Cardiac fibroblast (primary cell): Measurements from ENCODE around the gene MMRN2.
A peak's percentile ranks its signal among the peaks of the same experiment; 100 is the strongest.

ENCODE experiments used
- DNase-seq, 2 donors: peaks; one replicate each; pipeline versions ENCODE4 v3.0.0 to v3.0.0-alpha.2; 2010; ENCODE audit warnings: low read depth in 2 of 2
- H3K4me3 ChIP-seq, 2 donors: replicated peaks in 1 of 2; 1 replicate in 1 of 2; 2 replicates in 1 of 2; pipeline ENCODE4 v1.5.1; 2011; ENCODE audit warnings: low read depth in 2 of 2, low read length in 2 of 2, mild to moderate bottlenecking in 2 of 2, moderate library complexity in 1 of 2
- CTCF ChIP-seq: IDR thresholded peaks from one replicate; pipeline ENCODE4 v1.5.1; 2011; ENCODE audit warnings: low read depth, mild to moderate bottlenecking, low read length, inconsistent platforms

The MMRN2 gene

DNA sequence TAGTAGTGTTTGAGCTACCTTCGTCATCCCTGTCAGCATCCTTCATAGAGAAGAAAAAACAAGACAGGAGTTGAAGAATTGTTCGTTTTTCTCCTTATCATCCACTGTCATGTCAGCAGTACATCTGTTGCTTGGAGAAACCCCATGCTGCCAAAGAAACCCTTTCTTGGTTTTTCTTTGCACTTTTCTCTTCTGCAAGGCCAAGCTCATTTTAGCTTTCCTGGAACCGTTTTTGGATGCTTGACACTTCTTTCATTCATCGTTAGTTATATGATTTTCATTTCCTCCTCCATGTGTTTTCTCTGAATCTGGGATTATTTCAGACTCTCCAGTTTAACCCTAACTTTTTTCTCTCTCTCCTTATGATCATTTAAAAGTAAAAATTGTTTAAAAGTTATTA is 58.9 kb downstream of the MMRN2 start:
- TF ChIP-seq CTCF: no peak
- no peak for DNase-seq

DNA sequence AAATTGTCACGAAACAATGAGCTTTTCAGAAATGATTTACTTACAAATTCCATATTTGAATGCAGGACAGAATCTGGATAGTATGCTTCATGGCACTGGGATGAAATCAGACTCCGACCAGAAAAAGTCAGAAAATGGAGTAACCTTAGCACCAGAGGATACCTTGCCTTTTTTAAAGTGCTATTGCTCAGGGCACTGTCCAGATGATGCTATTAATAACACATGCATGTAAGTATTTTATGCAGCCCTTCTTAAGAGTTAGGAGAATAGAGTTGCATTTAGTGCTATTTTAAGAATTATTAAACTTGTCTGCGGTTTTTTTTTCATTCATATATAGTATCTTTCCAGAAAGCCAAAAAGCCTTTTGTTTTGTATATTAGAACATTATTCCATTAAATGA is 67.4 kb downstream of the MMRN2 start:
- no peak for DNase-seq
- H3K4me3 ChIP-seq: no peak overlapping the region
- no peak for TF ChIP-seq CTCF

More for the DNA sequence above, 58.9 kb downstream of the MMRN2 start:
- no peak overlapping the region for H3K4me3 ChIP-seq

DNA sequence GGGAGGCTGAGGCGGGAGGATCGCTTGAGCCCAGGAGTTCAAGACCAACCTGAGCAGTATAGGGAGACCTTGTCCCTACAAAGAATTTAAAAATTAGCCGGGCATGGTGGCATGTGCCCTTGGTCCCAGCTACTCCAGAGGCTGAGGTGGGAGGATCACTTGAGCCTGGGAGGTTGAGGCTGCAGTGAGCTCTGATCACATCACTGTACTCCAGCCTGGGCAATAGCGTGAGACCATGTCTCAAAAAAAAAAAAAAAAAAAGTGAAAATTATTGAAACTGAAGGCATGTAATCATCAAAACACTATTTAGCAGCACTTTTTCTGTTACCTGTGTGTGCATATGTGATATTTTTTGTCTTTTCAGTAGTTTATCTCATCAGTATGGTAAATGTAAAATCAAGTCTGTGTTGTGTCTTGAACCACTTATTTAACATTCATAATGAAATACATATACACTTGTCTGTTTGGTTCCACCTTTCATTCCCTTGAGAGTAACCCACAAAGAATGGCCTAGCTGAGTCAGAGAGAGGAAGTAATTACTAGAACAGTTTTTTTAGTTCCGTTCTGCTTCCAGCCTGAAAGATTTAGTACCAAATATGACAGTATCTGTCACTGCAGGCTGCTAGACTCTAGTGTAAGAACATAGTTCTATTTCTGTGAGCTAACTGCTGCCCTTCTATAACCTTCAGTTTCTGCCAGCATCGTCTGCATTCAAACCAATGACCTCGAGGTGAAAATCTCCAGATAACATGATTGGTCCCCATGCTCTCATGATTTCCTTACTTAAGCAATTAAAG is 68.6 kb downstream of the MMRN2 start:
- peak; percentile 48 to 74 for DNase-seq
- no peak for TF ChIP-seq CTCF
- no peak overlapping the region for H3K4me3 ChIP-seq
